ENCODE results near the gene TWSG1.
"Not testable (repeated sequence)": the region's sequence is repeated elsewhere in the genome, so short reads cannot be mapped to it uniquely, and the experiment has no call there.

TWSG1 gene

GRCh38 chr18:9400197-9400596, 65.6 kb downstream of the TWSG1 start:
- no peak for DNase-seq

DNA sequence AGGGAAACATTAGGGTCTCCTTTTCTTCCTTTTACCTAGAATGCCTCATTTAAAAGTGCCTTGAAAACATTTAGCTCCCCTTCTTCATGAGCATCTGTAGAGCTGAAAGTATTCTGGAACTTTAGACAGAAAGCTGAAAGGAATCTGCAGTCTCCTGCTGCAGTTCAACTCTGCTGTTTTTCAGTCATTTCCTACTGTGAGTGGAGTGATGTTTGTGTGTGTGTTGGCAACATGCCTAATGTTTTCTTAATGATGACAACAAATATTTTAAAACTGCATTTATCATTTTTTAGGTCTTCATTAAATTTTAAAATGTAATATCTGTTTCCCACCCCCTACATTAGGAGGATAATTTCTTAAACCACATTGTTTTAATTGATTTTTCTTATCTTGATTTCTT, 66.6 kb downstream of the TWSG1 start:
- DNase-seq: no peak

DNA sequence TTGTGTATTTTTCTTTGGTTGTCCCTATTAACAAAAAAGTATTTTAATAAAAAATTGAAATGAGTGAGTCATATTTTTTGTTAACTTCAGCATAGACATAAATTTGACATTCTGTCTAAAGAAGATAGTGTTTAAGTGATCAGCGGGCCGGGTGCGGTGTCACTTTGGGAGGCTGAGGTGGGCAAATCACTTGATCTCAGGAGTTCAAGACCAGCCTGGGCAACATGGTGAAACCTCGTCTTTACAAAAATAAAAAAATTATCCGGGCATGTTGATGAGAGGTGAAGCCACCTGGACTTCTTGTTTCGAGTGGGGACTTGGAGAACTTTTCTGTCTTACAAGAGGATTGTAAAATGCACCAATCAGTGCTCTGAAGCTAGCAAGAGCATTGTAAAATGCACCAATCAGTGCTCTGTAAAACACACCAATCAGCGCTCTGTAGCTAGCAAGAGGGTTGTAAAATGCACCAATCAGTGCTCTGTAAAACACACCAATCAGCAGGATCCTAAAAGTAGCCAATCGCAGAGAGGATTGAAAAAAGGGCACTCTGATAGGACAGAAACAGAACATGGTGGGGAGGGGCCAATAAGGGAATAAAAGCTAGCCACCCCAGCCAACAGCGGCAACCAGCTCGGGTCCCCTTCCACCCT, 67.9 kb downstream of the TWSG1 start:
- not testable (repeated sequence) for DNase-seq

- DNase-seq: no peak
Measured at GRCh38 chr18:9403795-9404564, 69.4 kb downstream of the TWSG1 start.

GRCh38 chr18:9404565-9405060, 70.0 kb downstream of the TWSG1 start:
- no peak for DNase-seq

- DNase-seq: no peak
Measured at GRCh38 chr18:9405130-9405529, 70.6 kb downstream of the TWSG1 start.

GRCh38 chr18:9405977-9406376, 71.4 kb downstream of the TWSG1 start:
- DNase-seq: no peak

DNA sequence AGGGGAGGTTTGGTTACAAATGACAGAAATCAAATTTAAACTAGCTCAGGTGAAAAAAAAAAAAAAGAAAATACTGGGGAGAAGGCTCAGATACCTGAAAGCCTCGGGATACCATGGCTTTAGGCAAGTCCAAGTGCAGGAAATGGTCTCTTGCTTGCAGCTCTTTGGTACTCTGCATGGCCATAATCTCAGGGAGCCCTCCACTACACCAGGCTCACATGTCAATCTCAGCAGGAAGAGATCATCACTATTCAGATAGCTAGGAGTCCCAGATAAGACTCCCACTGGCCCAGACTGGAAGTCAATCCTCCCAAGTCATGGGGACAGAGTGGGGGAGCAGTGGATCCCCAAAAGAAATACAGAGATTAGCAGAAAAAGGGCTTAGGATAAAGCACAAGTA, 75.9 kb downstream of the TWSG1 start:
- no peak for DNase-seq

GRCh38 chr18:9413576-9413975, 79.0 kb downstream of the TWSG1 start:
- no peak for DNase-seq

DNA sequence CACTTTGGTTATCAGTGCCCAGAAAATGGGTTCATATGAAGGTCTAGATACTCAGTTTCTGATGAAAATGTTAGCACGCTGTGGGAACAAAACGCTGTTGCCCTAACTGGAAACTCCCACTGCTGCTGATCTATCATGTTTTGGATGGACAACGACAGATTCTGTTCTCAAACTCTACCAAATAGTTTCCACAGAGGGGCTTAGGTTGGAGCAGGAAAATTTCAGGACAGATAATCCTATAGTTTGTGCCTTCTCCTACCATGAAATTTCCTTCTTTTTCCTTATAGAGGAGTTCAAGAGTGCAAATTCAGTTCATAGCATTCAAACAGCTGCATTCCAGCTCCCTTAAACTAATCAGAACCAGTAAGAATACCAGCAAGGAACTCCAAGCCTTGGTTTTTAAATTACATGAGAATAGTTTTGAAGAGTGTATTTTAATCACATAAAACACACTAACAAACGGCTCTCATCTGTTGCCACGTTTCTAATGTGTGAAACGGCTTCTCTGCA, 82.0 kb downstream of the TWSG1 start:
- DNase-seq: no peak

GRCh38 chr18:9417073-9417851, 82.7 kb downstream of the TWSG1 start:
- DNase-seq: no peak

DNA sequence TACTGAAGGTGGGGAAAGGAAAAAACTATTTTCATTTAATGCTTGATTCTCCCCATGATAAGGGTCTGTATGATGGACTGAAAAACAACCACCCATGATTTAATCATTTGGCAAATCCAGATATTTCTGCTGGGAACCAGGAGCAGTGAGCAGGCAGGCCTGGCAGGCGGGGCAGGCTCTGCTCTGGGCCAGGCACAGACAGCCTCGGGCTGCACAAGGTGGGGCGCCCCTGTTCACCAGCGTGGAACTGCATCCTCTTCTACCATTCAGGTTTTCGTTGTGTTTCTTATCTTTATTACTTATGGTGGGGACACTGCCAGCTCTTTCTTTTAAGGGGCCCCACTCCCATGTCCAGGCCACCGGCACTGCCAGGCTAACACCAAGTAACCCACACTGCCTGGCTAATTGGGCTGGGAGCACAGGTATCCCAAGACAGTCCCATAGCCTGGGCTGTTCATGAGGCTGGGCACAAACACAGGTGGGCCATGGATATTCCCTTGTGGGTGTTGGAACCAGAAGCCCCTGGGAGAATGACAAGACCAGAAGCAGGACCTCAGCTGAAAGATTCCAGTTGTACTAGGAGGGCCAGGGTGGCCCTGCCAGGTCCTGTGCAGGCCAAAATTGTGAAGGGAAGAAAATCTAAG, 83.6 kb downstream of the TWSG1 start:
- DNase-seq: no peak

GRCh38 chr18:9419956-9420631, 85.5 kb downstream of the TWSG1 start:
- no peak for DNase-seq

DNA sequence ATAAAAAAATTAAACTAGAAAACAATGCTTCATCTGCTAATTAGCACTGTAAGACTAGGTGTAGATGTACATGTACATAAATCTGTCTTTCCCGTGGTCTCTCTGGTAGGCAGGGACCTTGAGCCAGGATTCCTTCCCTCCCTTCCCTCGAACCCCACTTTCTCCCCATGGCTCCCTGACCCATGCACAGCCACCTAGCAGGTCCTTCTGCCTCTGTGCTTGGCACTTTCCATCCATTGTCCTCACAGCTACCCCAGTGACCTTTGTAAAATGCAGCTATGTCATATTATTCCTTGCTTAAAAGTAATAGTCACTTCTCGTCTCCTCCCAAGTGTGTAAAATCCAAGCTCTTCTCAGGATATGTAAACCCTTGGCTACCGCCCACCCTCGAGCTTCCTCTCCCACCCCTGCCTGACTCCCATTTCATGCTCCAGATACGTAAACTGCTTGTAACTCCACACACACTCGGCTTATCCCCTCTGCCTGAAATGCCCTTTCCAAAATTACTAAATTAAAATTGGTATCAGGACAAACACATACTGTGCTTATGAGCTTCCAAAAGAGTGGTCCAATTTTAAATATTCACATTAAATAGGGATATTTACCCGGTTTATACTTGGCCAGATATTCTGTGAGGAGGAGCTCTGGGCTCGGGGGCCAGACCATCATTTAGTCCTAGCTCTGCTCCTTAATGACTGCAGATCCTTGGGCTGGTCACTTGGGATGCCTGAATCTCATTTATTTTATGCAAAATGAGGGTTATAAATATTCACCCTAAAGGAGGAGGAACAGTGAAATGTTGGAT, 86.7 kb downstream of the TWSG1 start:
- no peak for DNase-seq

- DNase-seq: no peak
Measured at GRCh38 chr18:9421901-9422327, 87.3 kb downstream of the TWSG1 start.

DNA sequence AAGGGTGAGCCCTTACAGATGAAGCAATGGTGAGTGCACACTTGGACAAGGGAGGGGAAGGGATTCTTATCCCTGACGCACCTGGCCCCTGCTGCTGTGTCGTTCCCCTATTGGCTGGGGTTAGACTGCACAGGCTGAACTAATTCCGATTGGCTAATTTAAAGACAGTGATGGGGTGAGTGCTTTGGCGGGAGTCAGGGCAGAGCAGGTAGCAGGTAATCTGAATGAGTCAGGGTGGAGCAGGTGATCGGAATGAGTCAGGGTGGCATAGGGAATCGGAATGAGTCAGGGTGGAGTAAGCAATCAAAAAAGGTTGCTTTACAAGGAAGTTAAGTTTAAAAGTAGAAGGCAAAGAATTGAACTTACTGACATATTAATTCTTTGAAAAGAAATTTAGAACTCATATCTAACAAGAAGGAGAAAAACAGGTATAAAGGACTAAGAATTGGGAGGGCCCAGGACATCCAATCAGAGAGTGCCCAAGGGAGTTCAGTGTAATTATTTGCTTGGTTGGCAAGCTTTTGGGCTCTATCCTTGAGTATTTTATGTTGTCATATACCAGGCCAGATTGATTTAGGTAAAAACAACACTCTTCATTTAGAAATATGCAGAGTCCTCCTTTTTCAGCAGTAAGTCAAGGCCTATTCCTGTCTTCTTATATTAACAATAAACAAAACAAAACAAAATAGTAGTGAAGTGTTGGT, 88.4 kb downstream of the TWSG1 start:
- DNase-seq: no peak

GRCh38 chr18:9423648-9424047, 89.1 kb downstream of the TWSG1 start:
- not testable (repeated sequence) for DNase-seq

GRCh38 chr18:9424235-9424634, 89.7 kb downstream of the TWSG1 start:
- DNase-seq: not testable (repeated sequence)

- DNase-seq: no peak
Measured at GRCh38 chr18:9426753-9427152, 92.2 kb downstream of the TWSG1 start.

GRCh38 chr18:9428301-9428706, 93.7 kb downstream of the TWSG1 start:
- no peak for DNase-seq
